Hepatocyte (in vitro differentiated cells): Measurements from ENCODE around the gene PKNOX2.

ENCODE experiments used
- CTCF ChIP-seq: fragments of 200-600 bp; sonication (generic); IDR thresholded peaks from 2 replicates; pipeline ENCODE4 v1.5.1; 2016; ENCODE audit warnings: antibody characterized with exemption, mild to moderate bottlenecking; ENCODE audit not compliant: poor library complexity
- EZH2 ChIP-seq: fragments of 200-600 bp; sonication (generic); IDR thresholded peaks from 2 replicates; pipeline ENCODE4 v1.6.1; 2016; ENCODE audit warnings: antibody characterized with exemption, mild to moderate bottlenecking, borderline replicate concordance
- EZH2phosphoT487 ChIP-seq: fragments of 200-600 bp; sonication (generic); IDR thresholded peaks from one replicate; pipeline ENCODE4 v1.6.1; 2018; ENCODE audit warnings: antibody characterized with exemption, mild to moderate bottlenecking, low read depth, moderate library complexity; ENCODE audit not compliant: unreplicated experiment, severe bottlenecking

- TF ChIP-seq CTCF = no peak
- TF ChIP-seq EZH2 = no peak
- no peak for TF ChIP-seq EZH2phosphoT487
These were observed 242.5 kb downstream of the PKNOX2 start for GRCh38 chr11:125407046-125407445.
